ENCODE data around the gene RABAC1.
A peak's percentile ranks its signal among the peaks of the same experiment; 100 is the strongest.

The RABAC1 gene

GRCh38 chr19:41941410-41942202 is 17.5 kb downstream of the RABAC1 start:
- TF ChIP-seq CTCF (IDR thresholded peaks at IDR 0.05; ENCODE audit: borderline replicate concordance, insufficient read depth, low read depth, low read length): no peak
- no peak overlapping the region for H3K4me3 ChIP-seq (ENCODE audit: low read depth, low read length)

GRCh38 chr19:41940731-41941409 is 18.3 kb downstream of the RABAC1 start:
- H3K4me3 ChIP-seq (ENCODE audit: low read depth, low read length): peak overlapping the region; percentile 73

GRCh38 chr19:41939861-41940730 is 19.0 kb downstream of the RABAC1 start:
- no peak for TF ChIP-seq CTCF (IDR thresholded peaks at IDR 0.05; ENCODE audit: borderline replicate concordance, insufficient read depth, low read depth, low read length)
- H3K4me3 ChIP-seq (ENCODE audit: low read depth, low read length): peak overlapping the region; percentile 73

More at GRCh38 chr19:41940731-41941409, 18.3 kb downstream of the RABAC1 start:
- no peak for TF ChIP-seq CTCF (IDR thresholded peaks at IDR 0.05; ENCODE audit: borderline replicate concordance, insufficient read depth, low read depth, low read length)

- H3K4me3 ChIP-seq (ENCODE audit: low read depth, low read length): peak overlapping the region; percentile 5
Measured at GRCh38 chr19:41939209-41939608, 19.9 kb downstream of the RABAC1 start.

DNA sequence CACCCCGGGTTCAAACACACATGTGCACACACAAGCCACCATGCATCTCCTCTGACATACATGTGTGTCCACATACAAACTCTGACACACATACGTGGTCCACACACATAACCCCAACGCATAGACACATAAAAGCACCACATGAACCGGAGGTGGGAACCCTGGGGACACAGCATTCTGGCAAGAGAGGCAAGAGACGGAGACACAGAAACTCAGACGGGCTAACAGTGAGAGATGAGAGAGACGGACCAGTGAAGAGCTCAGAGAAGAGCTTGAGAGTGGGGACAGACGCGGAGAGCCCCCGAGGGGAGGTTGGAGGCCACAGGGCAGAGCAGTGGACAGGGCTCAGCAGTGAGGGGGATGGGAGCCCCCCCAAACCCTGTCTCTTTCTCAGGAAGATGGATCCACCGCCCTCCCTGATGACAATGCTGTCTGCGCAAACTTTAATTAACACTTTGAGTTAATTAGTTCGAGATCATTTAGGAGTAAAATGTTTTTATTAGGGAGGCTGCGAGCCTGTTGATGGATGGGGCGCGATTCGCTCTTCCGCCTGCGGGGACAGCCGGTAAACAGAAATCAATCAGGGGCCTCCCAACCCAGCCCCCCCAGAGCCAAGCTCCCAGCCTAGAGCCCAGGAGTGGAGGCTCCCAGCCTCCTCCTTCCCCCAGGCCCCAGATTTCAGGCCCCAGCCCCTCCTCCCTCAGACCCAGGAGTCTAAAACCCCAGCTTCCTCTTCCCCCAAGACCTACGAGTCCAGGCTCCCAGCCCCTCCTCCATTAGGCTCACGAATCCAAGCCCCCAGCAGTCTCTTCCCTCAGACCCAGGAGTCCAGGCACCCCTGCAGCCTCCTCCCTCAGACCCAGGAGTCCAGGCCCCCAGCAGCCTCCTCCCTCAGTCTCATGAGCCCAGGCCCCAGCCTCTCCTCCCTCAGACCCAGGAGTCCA is 21.3 kb downstream of the RABAC1 start:
- TF ChIP-seq CTCF (IDR thresholded peaks at IDR 0.05; ENCODE audit: borderline replicate concordance, insufficient read depth, low read depth, low read length): peak; percentile 30; the same call in 1 of the 2 replicates
- H3K4me3 ChIP-seq (ENCODE audit: low read depth, low read length): no peak overlapping the region

DNA sequence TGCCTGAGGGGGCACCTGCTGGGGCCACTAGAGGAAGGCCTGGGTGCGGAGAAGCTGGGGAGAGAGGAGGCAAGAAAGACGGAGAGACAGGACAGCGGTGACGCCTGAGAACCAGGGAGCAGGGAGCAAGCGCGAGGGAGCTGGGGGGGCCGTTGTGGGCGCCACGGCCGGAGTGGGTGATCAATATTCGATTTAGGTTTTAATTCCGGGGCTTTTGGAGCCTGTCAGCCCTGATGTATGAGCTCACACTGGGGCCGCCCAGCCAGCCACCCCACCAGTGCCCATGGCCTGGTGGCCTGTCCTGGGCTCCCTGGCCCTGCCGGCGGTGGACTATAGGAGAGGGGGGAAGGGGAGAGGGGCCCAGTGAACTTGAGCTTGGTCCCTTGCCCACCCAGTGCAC is 22.2 kb downstream of the RABAC1 start:
- no peak for TF ChIP-seq CTCF (IDR thresholded peaks at IDR 0.05; ENCODE audit: borderline replicate concordance, insufficient read depth, low read depth, low read length)
- no peak overlapping the region for H3K4me3 ChIP-seq (ENCODE audit: low read depth, low read length)
